GM18868 (cell line): ENCODE results near the gene CRYBA4.
"Not testable (repeated sequence)": the region's sequence is repeated elsewhere in the genome, so short reads cannot be mapped to it uniquely, and the experiment has no call there.

ENCODE experiments used
- ATAC-seq: cut with Tn5 transposase; IDR thresholded peaks from one replicate; pipeline ENCODE4 v1.9.1; 2021; ENCODE audit warnings: mild to moderate bottlenecking, moderate library complexity; ENCODE audit not compliant: unreplicated experiment

CRYBA4 gene

GRCh38 chr22:26593763-26594162, 28.0 kb upstream of the CRYBA4 start:
- no peak for ATAC-seq

- ATAC-seq, result no peak
These were observed 24.7 kb upstream of the CRYBA4 start for GRCh38 chr22:26597026-26597425.

GRCh38 chr22:26597480-26597879, 24.3 kb upstream of the CRYBA4 start:
- ATAC-seq, result no peak

- no peak for ATAC-seq
These were observed 22.3 kb upstream of the CRYBA4 start for GRCh38 chr22:26599505-26599904.

- ATAC-seq, result no peak
These were observed 20.0 kb upstream of the CRYBA4 start for GRCh38 chr22:26601726-26602125.

GRCh38 chr22:26602127-26602526, 19.6 kb upstream of the CRYBA4 start:
- ATAC-seq, result no peak

GRCh38 chr22:26604368-26604767, 17.4 kb upstream of the CRYBA4 start:
- ATAC-seq, result no peak

- no peak for ATAC-seq
These were observed 15.2 kb upstream of the CRYBA4 start for GRCh38 chr22:26606611-26607010.

- no peak for ATAC-seq
These were observed 13.6 kb upstream of the CRYBA4 start for GRCh38 chr22:26608129-26608528.

GRCh38 chr22:26609287-26609686, 12.5 kb upstream of the CRYBA4 start:
- ATAC-seq, result no peak

GRCh38 chr22:26610072-26610958, 11.4 kb upstream of the CRYBA4 start:
- peak; percentile 80 for ATAC-seq

GRCh38 chr22:26610996-26611395, 10.8 kb upstream of the CRYBA4 start:
- no peak for ATAC-seq

GRCh38 chr22:26612652-26613051, 9.1 kb upstream of the CRYBA4 start:
- ATAC-seq, result no peak

GRCh38 chr22:26613753-26614152, 8.0 kb upstream of the CRYBA4 start:
- ATAC-seq, result not testable (repeated sequence)

GRCh38 chr22:26614322-26614721, 7.4 kb upstream of the CRYBA4 start:
- no peak for ATAC-seq

- no peak for ATAC-seq
These were observed 6.6 kb upstream of the CRYBA4 start for GRCh38 chr22:26615149-26615548.

GRCh38 chr22:26615830-26616435, 5.8 kb upstream of the CRYBA4 start:
- ATAC-seq, result no peak

GRCh38 chr22:26616650-26617049, 5.1 kb upstream of the CRYBA4 start:
- ATAC-seq, result no peak

GRCh38 chr22:26617271-26618199, 4.2 kb upstream of the CRYBA4 start, which contains the start of gene CRYBB1:
Gene CRYBB1 (minus strand): TSS chr22:26618027. CDS start chr22:26616319, 1,708 bp downstream.
- no peak for ATAC-seq

- no peak for ATAC-seq
These were observed 3.3 kb upstream of the CRYBA4 start for GRCh38 chr22:26618455-26618854.

GRCh38 chr22:26619510-26619909, 2.3 kb upstream of the CRYBA4 start:
- no peak for ATAC-seq
